ENCODE measurements around the gene ACADVL.
A peak's percentile ranks its signal among the peaks of the same experiment; 100 is the strongest.

The ACADVL gene

DNA sequence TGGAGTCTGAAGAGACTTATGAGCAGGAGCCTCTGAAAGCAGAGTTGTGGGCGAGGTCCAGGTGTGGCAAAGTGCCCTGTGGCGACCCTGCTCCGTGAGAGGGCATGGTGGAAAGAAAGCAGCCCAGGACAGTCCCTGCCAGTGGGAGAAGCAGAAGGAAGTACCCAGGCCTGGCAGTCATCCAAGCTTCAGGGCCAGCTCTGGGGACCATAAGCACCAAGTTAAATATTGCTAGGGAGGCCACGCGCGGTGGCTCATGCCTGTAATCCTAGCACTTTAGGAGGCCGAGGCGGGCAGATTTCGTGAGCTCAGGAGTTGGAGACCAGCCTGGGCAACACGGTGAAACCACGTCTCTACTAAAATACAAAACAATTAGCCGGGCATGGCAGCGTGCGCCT, 35.6 kb upstream of the ACADVL start:
- FAIRE-seq (no peak), DNase-seq (ENCODE audit: insufficient read length, low spot score) (no peak)

DNA sequence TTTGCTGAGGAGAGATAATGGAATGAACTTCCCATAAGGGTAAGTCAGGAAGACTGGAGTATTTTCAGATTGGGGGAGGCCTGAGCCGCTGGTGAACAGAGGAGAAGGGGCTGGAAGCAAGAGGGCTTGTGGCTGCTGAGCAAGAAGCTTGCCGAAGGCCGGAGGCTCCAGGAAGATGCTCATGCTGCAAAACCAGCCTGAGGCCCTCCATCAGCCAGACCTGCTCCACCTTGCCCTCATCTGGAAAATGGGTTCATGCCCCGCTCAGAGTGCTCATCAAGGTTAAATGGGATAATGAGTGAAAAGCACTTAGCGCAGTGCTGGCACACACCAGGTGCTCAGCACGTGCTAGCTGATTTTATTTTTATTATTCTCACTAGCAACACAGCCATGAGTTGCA, 35.1 kb upstream of the ACADVL start:
- TF ChIP-seq, protein P1, sequence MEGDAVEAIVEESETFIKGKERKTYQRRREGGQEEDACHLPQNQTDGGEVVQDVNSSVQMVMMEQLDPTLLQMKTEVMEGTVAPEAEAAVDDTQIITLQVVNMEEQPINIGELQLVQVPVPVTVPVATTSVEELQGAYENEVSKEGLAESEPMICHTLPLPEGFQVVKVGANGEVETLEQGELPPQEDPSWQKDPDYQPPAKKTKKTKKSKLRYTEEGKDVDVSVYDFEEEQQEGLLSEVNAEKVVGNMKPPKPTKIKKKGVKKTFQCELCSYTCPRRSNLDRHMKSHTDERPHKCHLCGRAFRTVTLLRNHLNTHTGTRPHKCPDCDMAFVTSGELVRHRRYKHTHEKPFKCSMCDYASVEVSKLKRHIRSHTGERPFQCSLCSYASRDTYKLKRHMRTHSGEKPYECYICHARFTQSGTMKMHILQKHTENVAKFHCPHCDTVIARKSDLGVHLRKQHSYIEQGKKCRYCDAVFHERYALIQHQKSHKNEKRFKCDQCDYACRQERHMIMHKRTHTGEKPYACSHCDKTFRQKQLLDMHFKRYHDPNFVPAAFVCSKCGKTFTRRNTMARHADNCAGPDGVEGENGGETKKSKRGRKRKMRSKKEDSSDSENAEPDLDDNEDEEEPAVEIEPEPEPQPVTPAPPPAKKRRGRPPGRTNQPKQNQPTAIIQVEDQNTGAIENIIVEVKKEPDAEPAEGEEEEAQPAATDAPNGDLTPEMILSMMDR (IDR thresholded peaks at IDR 0.05; ENCODE audit: insufficient read depth, missing control alignments) = no peak
- DNase-seq (ENCODE audit: insufficient read length, low spot score) (no peak), FAIRE-seq (no peak)

More for the DNA sequence above, 35.6 kb upstream of the ACADVL start:
- TF ChIP-seq, protein P1 (IDR thresholded peaks at IDR 0.05; ENCODE audit: insufficient read depth, missing control alignments) = no peak

DNA sequence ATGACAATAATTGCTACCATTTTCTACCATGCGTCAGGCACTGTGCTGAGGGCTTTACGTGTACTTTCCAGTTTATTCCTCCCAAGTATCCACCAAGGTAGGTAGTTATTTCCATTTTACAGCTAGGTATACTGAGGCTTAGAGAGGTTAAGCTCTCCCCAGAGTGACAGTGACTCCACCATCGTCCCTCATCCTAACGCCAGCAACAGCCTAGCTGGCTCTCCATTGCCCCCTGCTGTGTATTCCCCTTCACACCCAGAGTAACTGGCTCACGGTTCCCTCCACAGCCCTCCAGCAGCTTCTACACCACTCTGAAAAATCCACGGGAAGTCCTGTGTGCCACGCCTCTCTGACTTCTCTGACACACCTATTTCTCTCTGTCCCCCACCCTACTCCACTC, 33.5 kb upstream of the ACADVL start:
- TF ChIP-seq, protein P1 (IDR thresholded peaks at IDR 0.05; ENCODE audit: insufficient read depth, missing control alignments) = no peak
- FAIRE-seq (no peak), DNase-seq (ENCODE audit: insufficient read length, low spot score) (no peak)

DNA sequence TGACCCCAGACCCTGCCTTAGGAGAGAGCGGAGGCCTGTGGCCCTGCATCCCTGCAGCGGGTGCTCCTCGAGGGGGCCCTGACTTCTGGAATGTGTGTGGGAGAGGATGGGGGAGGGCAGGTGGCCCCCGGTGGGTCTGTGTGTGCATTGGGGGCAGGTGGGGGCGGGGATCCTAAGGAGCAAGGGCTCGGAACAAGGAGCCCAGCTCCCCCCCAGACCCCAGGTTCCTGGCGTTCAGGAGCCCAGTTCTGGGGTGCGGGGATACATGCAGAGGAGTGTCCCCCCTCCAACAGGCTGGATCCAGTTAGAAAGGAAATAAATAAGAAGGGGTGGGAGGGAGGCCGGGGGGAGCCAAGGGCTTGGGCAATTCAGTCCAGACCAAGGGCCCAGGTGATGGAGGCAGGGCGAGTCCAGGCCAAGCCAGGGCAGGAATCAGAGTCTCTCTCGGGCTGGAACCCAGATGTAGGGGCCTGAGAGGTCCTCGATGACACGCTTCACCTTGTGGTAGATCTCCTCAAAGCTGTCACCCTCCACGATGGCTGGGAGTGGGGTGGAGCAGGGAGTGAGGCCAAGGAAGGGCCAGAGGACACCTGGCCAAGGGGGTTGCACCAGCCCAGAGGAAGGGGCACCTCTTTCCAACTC, 29.3 kb upstream of the ACADVL start:
- TF ChIP-seq, protein P1 (IDR thresholded peaks at IDR 0.05; ENCODE audit: insufficient read depth, missing control alignments) = no peak
- no peak for DNase-seq (ENCODE audit: insufficient read length, low spot score)
- FAIRE-seq = no peak

DNA sequence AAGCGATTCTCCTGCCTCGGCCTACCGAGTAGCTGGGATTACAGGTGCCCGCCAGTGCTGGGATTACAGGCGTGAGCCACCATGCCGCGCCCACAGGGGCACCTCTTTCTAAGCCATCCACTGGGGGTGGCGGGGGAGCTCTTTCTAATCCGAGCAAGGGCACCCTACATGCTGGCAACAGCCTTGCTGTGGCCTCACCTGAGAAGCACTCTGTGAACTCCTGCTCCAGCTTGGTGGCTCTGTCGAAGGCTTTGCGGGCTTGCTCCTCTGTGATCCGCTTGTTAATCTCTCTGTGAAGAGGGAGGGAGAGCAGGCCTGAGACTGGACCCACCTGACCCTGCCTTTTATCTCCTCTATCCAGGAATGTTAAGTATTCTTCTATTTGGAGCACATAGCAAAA, 28.7 kb upstream of the ACADVL start:
- DNase-seq (ENCODE audit: insufficient read length, low spot score) = peak; percentile 63
- TF ChIP-seq, protein P1 (IDR thresholded peaks at IDR 0.05; ENCODE audit: insufficient read depth, missing control alignments) = no peak
- no peak for FAIRE-seq

DNA sequence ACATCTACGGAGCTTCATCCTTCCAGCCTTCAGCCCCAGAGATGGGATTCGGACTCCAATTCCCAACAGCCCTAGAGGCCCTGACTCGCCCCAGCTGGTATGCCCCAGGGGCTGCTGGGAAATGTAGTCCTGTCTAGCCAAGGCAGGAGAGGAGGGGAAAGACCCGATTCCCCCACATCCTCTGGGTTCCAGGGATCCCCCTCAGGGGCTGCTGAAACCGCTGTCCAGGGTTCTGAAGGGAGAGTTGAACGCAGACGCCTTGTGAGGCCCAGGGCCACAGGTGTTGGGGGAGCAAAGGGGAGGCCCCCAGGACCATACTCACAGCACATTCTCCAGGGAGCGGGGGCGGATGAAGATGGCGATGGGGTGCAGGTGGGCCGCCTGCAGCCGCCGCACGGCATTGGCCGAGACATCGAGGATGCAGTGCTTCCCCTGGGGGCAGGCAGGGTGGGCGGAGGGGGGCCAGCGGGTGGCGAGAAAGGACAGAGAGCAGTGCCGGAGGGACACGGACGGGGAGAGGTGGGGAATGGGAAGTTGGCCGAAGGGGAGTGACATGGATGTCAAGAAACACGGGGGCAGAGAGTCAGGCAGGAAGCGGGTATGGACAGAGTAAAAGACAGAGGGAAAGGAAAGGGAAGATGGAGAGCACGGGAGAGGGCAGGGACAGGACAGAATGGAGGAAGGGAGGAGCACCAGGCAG, 28.0 kb upstream of the ACADVL start:
- FAIRE-seq (no peak), DNase-seq (ENCODE audit: insufficient read length, low spot score) (peak; percentile 95)
- TF ChIP-seq, protein P1 (IDR thresholded peaks at IDR 0.05; ENCODE audit: insufficient read depth, missing control alignments) = no peak
